Measurements from ENCODE around the gene PI4KA. TPM values are rescaled to one million over a fixed set of nuclear protein-coding genes. Genes with fewer than 3 reads are reported as not detected.
"Not testable (repeated sequence)": the region's sequence is repeated elsewhere in the genome, so short reads cannot be mapped to it uniquely, and the experiment has no call there.

Gene PI4KA
- total RNA-seq, 1 experiment from 2014 or later, result 65.8 TPM

GRCh38 chr22:20713116-20713515 lies 145.5 kb downstream of the PI4KA start:
- H3K79me2 ChIP-seq (ENCODE audit: insufficient read depth, low read length); H3K27me3 Mint-ChIP-seq (ENCODE audit: low read depth); H3K14ac ChIP-seq (ENCODE audit: insufficient read depth, low read length); H3T11ph ChIP-seq (ENCODE audit: low read length); H3K4me1 Mint-ChIP-seq; H3K18ac ChIP-seq (ENCODE audit: insufficient read length, low read depth, low read length); H3K4ac ChIP-seq (ENCODE audit: low read depth, low read length); H2BK12ac ChIP-seq (ENCODE audit: insufficient read length, low read depth, low read length); H3K23me2 ChIP-seq (ENCODE audit: insufficient read length, low read depth, low read length, poor library complexity, severe bottlenecking); H3K27ac ChIP-seq (ENCODE audit: insufficient read length, low read depth, low read length); H3K9ac ChIP-seq (ENCODE audit: extremely low read depth, insufficient read length, low read length); H4K8ac ChIP-seq (replicated peaks; ENCODE audit: insufficient read length, low read depth, low read length); H2BK15ac ChIP-seq (ENCODE audit: low read depth, low read length); H3K36me3 Mint-ChIP-seq (ENCODE audit: insufficient read depth in 1 of 3, low read depth in 3 of 3); H2BK5ac ChIP-seq (ENCODE audit: insufficient read length, low read length); H2BK120ac ChIP-seq (ENCODE audit: low read depth, low read length, poor library complexity, severe bottlenecking); H3K9me3 Mint-ChIP-seq; H2AK5ac ChIP-seq (ENCODE audit: insufficient read length, low read length); H3K4me1 ChIP-seq (ENCODE audit: insufficient read depth, low read length); H3K23ac ChIP-seq (ENCODE audit: insufficient read length, low read depth, low read length); H3K4me3 Mint-ChIP-seq; H3K56ac ChIP-seq (ENCODE audit: insufficient read length, low read depth, low read length); H4K20me1 ChIP-seq (ENCODE audit: control insufficient read depth, insufficient read depth, insufficient read length); H3K27me3 ChIP-seq (ENCODE audit: insufficient read depth, low read length); DNase-seq; H2AFZ ChIP-seq (ENCODE audit: low read length); H4K5ac ChIP-seq (ENCODE audit: insufficient read length, low read depth, low read length); H3K27ac Mint-ChIP-seq; H2BK20ac ChIP-seq (ENCODE audit: low read depth, low read length, poor library complexity, severe bottlenecking); H3K9me3 ChIP-seq (ENCODE audit: control insufficient read depth, low read depth, low read length); H3K79me1 ChIP-seq (ENCODE audit: insufficient read depth, low read depth, low read length, poor library complexity, severe bottlenecking); H3K4me2 ChIP-seq (ENCODE audit: insufficient read depth, insufficient read length, low read length); H4K91ac ChIP-seq (ENCODE audit: insufficient read length, low read depth, low read length): not testable (repeated sequence)
- no CpG with 5 or more reads among the region's 13 CpGs for WGBS (ENCODE audit: extremely low coverage, insufficient read length, low lambda C conversion rate)

GRCh38 chr22:20709966-20710365 lies 148.6 kb downstream of the PI4KA start:
- not testable (repeated sequence) for H3K4me1 ChIP-seq (ENCODE audit: insufficient read depth, low read length); H3K18ac ChIP-seq (ENCODE audit: insufficient read length, low read depth, low read length); H3K27ac Mint-ChIP-seq; H2BK15ac ChIP-seq (ENCODE audit: low read depth, low read length); H2BK5ac ChIP-seq (ENCODE audit: insufficient read length, low read length); H3T11ph ChIP-seq (ENCODE audit: low read length); H3K56ac ChIP-seq (ENCODE audit: insufficient read length, low read depth, low read length); H3K9me3 Mint-ChIP-seq; H4K8ac ChIP-seq (replicated peaks; ENCODE audit: insufficient read length, low read depth, low read length); H2AFZ ChIP-seq (ENCODE audit: low read length); H3K4ac ChIP-seq (ENCODE audit: low read depth, low read length); H3K14ac ChIP-seq (ENCODE audit: insufficient read depth, low read length); H2AK5ac ChIP-seq (ENCODE audit: insufficient read length, low read length); H3K79me1 ChIP-seq (ENCODE audit: insufficient read depth, low read depth, low read length, poor library complexity, severe bottlenecking); H2BK20ac ChIP-seq (ENCODE audit: low read depth, low read length, poor library complexity, severe bottlenecking); H3K9ac ChIP-seq (ENCODE audit: extremely low read depth, insufficient read length, low read length); H3K27me3 Mint-ChIP-seq (ENCODE audit: low read depth); H3K4me1 Mint-ChIP-seq; H4K5ac ChIP-seq (ENCODE audit: insufficient read length, low read depth, low read length); H2BK12ac ChIP-seq (ENCODE audit: insufficient read length, low read depth, low read length); H3K9me3 ChIP-seq (ENCODE audit: control insufficient read depth, low read depth, low read length); H3K4me2 ChIP-seq (ENCODE audit: insufficient read depth, insufficient read length, low read length); H3K4me3 Mint-ChIP-seq; H3K27me3 ChIP-seq (ENCODE audit: insufficient read depth, low read length); H4K91ac ChIP-seq (ENCODE audit: insufficient read length, low read depth, low read length); H3K23me2 ChIP-seq (ENCODE audit: insufficient read length, low read depth, low read length, poor library complexity, severe bottlenecking); DNase-seq; H3K79me2 ChIP-seq (ENCODE audit: insufficient read depth, low read length); H3K27ac ChIP-seq (ENCODE audit: insufficient read length, low read depth, low read length); H4K20me1 ChIP-seq (ENCODE audit: control insufficient read depth, insufficient read depth, insufficient read length); H3K36me3 Mint-ChIP-seq (ENCODE audit: insufficient read depth in 1 of 3, low read depth in 3 of 3); H3K23ac ChIP-seq (ENCODE audit: insufficient read length, low read depth, low read length); H2BK120ac ChIP-seq (ENCODE audit: low read depth, low read length, poor library complexity, severe bottlenecking)
- WGBS (ENCODE audit: extremely low coverage, insufficient read length, low lambda C conversion rate), result no CpG with 5 or more reads among the region's 11 CpGs
